Measurements from ENCODE around the gene SPATC1L. TPM values are rescaled to one million over a fixed set of nuclear protein-coding genes. Genes with fewer than 3 reads are reported as not detected.
"Not testable (repeated sequence)": the region's sequence is repeated elsewhere in the genome, so short reads cannot be mapped to it uniquely, and the experiment has no call there.

Gene SPATC1L
- total RNA-seq, 1 donor from 2014 or later: 25.3 TPM

DNA sequence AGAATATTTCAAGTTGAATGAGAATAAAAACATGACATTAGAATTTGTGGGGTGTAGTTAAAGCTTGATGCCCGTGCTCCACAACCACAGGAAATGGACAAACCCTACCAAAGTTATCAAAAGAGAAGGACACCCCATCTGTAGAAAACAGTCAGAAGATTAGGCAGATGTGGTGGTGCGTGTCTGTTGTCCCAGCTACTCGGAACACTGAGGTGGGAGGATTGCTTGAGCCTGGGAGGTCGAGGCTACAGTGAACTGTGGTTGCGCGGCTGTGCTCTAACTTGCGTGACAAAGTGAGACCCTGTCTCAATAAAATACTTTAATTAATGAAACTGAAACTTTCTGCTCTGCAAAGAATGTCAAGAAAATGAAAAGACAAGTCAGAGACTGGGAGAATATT lies 1.5 kb upstream of the SPATC1L start:
- DNase-seq (ENCODE audit: low spot score): no peak
- peak overlapping the region; percentile 8 for H3K4me3 Mint-ChIP-seq (ENCODE audit: unreplicated experiment)

DNA sequence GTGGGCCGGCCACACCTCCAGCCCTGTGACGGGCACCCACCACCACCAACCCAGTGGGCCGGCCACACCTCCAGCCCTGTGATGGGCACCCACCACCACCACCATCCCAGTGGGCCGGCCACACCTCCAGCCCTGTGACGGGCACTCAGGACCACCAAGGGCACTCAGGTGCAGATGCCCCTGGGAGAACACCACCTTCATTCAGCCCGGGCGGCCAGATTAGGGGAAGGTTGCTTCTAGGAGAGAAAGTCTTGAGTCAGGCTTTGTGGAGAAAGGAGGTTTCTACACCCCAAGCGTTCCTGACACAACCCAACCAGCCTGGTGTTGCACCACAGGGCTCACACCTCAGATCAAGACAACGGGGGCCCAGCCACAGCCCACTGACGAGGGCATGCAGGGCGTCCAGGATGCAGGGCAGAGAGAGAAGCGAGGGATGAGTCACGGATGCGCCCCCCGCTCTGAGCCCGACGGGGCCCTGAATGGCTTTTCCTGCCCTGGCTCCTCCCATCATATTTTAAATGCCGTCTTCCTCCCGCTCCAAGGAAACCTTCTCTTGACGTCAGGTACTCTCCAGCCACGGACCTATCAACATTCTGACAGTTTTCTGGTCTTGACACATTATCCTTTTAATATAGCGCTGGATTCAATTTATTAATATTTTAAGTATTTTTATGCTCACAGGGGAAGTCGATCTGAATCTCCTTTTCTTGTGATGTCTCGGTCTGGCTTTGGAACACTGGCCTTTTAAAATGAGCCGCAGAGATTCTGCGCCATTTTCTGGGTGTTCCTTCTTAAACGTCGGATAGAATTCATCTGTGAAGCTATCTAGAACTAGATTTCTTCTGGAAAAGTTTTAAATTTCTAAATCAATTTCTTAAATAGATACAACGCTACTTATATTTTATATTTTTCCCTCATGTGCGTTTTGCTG lies 631 bp upstream of the SPATC1L start:
- Mint-ChIP-seq H3K4me1 (ENCODE audit: unreplicated experiment) (peaks cover 27% of the 10 kb centered on the region), H3K27ac (ENCODE audit: unreplicated experiment) (peak overlapping the region; percentile 81), H3K9me3 (ENCODE audit: unreplicated experiment) (no peaks in the 10 kb centered on the region), H3K4me3 (ENCODE audit: unreplicated experiment) (peak overlapping the region; percentile 87), H3K36me3 (ENCODE audit: low read depth, unreplicated experiment) (peaks cover 10% of the 10 kb centered on the region), H3K27me3 (ENCODE audit: unreplicated experiment) (peaks cover 13% of the 10 kb centered on the region)
- DNase-seq (ENCODE audit: low spot score): peak; percentile 74
- no peak for TF ChIP-seq CTCF (IDR thresholded peaks at IDR 0.05; ENCODE audit: unreplicated experiment)

More for the DNA sequence above, 1.5 kb upstream of the SPATC1L start:
- Mint-ChIP-seq H3K27ac (ENCODE audit: unreplicated experiment) (peak overlapping the region; percentile 52), H3K27me3 (ENCODE audit: unreplicated experiment) (peaks cover 15% of the 10 kb centered on the region), H3K36me3 (ENCODE audit: low read depth, unreplicated experiment) (peaks cover 12% of the 10 kb centered on the region), H3K4me1 (ENCODE audit: unreplicated experiment) (peaks cover 27% of the 10 kb centered on the region), H3K9me3 (ENCODE audit: unreplicated experiment) (no peaks in the 10 kb centered on the region)
- no peak for TF ChIP-seq CTCF (IDR thresholded peaks at IDR 0.05; ENCODE audit: unreplicated experiment)

DNA sequence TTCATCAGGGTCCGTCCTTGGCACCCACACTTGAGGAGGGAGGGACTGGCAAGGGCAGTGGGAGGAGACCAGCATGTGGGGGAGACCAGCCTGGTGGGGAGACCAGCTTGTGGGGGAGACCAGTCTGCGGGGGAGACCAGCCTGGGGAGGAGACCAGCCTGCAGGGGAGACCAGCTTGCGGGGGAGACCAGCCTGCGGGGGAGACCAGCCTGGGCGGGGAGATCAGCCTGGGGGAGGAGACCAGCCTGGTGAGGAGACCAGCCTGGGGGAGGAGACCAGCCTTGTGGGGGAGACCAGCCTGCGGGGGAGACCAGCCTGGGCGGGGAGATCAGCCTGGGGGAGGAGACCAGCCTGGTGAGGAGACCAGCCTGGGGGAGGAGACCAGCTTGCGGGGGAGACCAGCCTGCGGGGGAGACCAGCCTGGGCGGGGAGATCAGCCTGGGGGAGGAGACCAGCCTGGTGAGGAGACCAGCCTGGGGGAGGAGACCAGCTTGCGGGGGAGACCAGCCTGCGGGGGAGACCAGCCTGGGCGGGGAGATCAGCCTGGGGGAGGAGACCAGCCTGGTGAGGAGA lies 836 bp downstream of the SPATC1L start:
- H3K27me3 Mint-ChIP-seq (ENCODE audit: unreplicated experiment); H3K27ac Mint-ChIP-seq (ENCODE audit: unreplicated experiment); H3K9me3 Mint-ChIP-seq (ENCODE audit: unreplicated experiment); H3K36me3 Mint-ChIP-seq (ENCODE audit: low read depth, unreplicated experiment); DNase-seq (ENCODE audit: low spot score): not testable (repeated sequence)
- H3K4me1 Mint-ChIP-seq (ENCODE audit: unreplicated experiment): peaks cover 16% of the 10 kb centered on the region
- peak overlapping the region; percentile 79 for H3K4me3 Mint-ChIP-seq (ENCODE audit: unreplicated experiment)

- H3K4me3 Mint-ChIP-seq (ENCODE audit: unreplicated experiment): peak overlapping the region; percentile 79
- no peak for TF ChIP-seq CTCF (IDR thresholded peaks at IDR 0.05; ENCODE audit: unreplicated experiment)
- H3K36me3 Mint-ChIP-seq (ENCODE audit: low read depth, unreplicated experiment): no peaks in the 10 kb centered on the region
- H3K9me3 Mint-ChIP-seq (ENCODE audit: unreplicated experiment): no peaks in the 10 kb centered on the region
- H3K27ac Mint-ChIP-seq (ENCODE audit: unreplicated experiment): no peak overlapping the region
- H3K27me3 Mint-ChIP-seq (ENCODE audit: unreplicated experiment): peaks cover 5% of the 10 kb centered on the region
- DNase-seq (ENCODE audit: low spot score): no peak
- peaks cover 9% of the 10 kb centered on the region for H3K4me1 Mint-ChIP-seq (ENCODE audit: unreplicated experiment)
These were observed 1.5 kb downstream of the SPATC1L start for GRCh38 chr21:46182548-46183336.

DNA sequence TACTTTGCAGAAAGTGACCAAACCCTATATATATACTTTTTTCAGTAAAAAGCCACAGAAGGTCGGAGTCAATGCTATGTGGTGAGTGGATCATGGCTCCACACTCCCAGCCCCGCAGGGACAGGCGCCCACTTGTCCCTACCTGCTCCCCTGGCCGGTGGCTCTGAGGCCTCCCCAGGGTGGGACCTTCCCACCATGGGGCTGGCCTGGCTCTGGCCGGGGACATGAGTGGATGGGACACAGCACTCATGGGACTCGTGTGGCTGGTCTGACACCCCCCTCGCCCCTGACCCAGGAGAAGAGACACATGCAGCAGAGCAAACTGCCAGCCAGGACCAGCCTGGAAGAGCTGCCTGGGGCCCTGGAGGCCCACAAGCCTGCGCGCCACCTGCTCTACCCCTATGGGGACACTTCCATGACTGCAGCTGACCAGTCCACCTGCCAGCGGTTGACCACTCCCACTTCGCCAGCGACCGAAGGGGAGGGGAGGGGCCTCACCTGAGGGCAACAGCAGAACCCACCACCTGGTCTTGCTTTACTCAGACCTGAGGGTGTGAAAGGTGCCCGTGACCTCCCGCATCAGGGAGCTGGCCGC lies 2.2 kb downstream of the SPATC1L start:
- Mint-ChIP-seq H3K27me3 (ENCODE audit: unreplicated experiment) (peaks cover 2% of the 10 kb centered on the region), H3K27ac (ENCODE audit: unreplicated experiment) (no peak overlapping the region), H3K4me3 (ENCODE audit: unreplicated experiment) (no peak overlapping the region)

More for the DNA sequence above, 2.2 kb downstream of the SPATC1L start:
- H3K9me3 Mint-ChIP-seq (ENCODE audit: unreplicated experiment): no peaks in the 10 kb centered on the region
- peaks cover 6% of the 10 kb centered on the region for H3K4me1 Mint-ChIP-seq (ENCODE audit: unreplicated experiment)
- H3K36me3 Mint-ChIP-seq (ENCODE audit: low read depth, unreplicated experiment): no peaks in the 10 kb centered on the region
- TF ChIP-seq CTCF (IDR thresholded peaks at IDR 0.05; ENCODE audit: unreplicated experiment): no peak
- no peak for DNase-seq (ENCODE audit: low spot score)
